ENCODE data around the gene FUBP3. TPM values are rescaled to one million over a fixed set of nuclear protein-coding genes. Genes with fewer than 3 reads are reported as not detected.

The FUBP3 gene
- total RNA-seq (2022; extraction: Qiagen RNA extraction; ENCODE audit: low read depth): 48.3 to 54.9 TPM (median 51.5 TPM) in 5 replicates

DNA sequence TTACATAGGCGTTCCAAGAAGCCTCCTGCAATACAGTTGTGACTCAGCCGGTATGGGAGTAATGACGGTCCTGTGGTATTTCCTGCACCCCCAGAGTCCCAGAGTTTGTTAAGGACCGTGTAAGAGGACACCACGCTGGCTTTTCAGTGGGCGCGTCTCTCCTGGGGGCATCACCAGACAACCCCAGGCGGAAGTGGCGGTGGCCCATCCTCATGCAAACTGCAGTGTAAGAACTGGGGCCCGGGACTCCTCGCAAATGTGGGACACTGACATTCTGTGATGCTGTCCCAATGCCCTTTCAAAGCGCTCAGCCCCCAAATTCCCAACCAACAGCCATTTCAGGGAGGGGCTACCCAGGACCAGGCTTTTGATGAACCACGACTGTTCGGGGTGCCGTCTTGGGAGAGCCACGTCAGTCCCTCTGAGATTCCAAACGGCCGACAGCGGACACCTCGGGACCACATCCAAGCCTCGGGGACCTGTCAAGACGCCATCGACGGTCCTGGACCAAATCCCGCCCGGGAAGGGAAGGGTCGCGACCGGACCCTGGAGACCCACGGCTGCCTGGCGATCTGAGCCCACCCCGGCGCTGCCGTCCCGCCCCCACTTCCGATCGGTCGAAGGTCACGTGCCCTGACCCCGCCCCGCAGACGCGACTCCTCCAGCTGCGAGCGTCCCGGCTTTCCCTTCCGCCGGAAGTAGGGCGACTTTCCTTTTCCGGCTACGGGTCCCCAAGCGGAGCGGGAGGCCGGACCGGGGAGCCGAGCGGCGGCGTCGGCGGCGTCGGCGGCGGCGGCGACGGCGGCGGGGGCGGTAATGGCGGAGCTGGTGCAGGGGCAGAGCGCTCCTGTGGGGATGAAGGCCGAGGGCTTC is at the start of gene FUBP3:
FUBP3 (plus strand) TSS at position 713 of the 873 bp plus-strand sequence; CDS start at position 817, 104 bp downstream.

GRCh38 chr9:130664251-130665028 is 85.1 kb downstream of the FUBP3 start, which contains the start of gene PRDM12:
PRDM12 (plus strand) TSS chr9:130664594; CDS start chr9:130664654, 60 bp downstream.

Other genes with a start within 250 kb of the FUBP3 start
- 16.6 to 19.5 TPM (median 17.7 TPM) in 5 replicates for gene ASS1, start 134.6 kb upstream of the FUBP3 start, total RNA-seq (2022; extraction: Qiagen RNA extraction; ENCODE audit: low read depth)
- 0.25 to 0.44 TPM (median 0.35 TPM) in 5 replicates for gene PRDM12, start 85.0 kb downstream of the FUBP3 start, total RNA-seq (2022; extraction: Qiagen RNA extraction; ENCODE audit: low read depth)
- 52.3 to 77.6 TPM (median 54.2 TPM) in 5 replicates for gene EXOSC2, start 114.2 kb downstream of the FUBP3 start, total RNA-seq (2022; extraction: Qiagen RNA extraction; ENCODE audit: low read depth)

Data from A549 treated with ZK216348 at 1 μM for 4 hours (cell line).